SK-N-SH (cell line): Measurements from ENCODE around the gene UBASH3B. TPM values are rescaled to one million over a fixed set of nuclear protein-coding genes. Genes with fewer than 3 reads are reported as not detected.

Experiments
- CTCF ChIA-PET: fragments of 300-600, 350-600 bp; formaldehyde crosslinking; extraction: SDS; loops from one replicate; lab custom pipeline; 2021; lab: Yijun Ruan, JAX
- POLR2A ChIA-PET: fragments of 350-600 bp; sonication (Branson Sonifier 250); formaldehyde crosslinking; extraction: SDS; loops from one replicate; lab custom pipeline; 2020; ENCODE audit warnings: antibody characterized with exemption, inconsistent platforms; lab: Yijun Ruan, JAX
- DNase-seq: peaks from one replicate; pipeline ENCODE4 v3.0.0; 2012
- H2AFZ ChIP-seq: fragments of 200-600 bp; sonication (generic); 2 replicates; pipeline ENCODE4 v1.8.1; 2016; ENCODE audit warnings: antibody characterized with exemption, mild to moderate bottlenecking, low read depth
- H3F3A ChIP-seq: fragments of 200-600 bp; sonication (generic); replicated peaks from 2 replicates; pipeline ENCODE3; 2016; ENCODE audit warnings: antibody characterized with exemption, mild to moderate bottlenecking; ENCODE audit not compliant: insufficient read depth
- H3K27ac ChIP-seq, 2 experiments: fragments of 200-500 bp in 1 of 2; fragments of 200-600 bp in 1 of 2; sonication (Bioruptor generic) in 1 of 2; sonication (generic), shearing (Covaris generic) in 1 of 2; 2 replicates each; pipeline versions ENCODE4 v1.5.1 to v1.6.1; 2014 to 2016; ENCODE audit warnings: low read depth in 2 of 2, inconsistent platforms in 1 of 2, low read length in 1 of 2, mild to moderate bottlenecking in 1 of 2, mixed read lengths in 1 of 2
- H3K27me3 ChIP-seq: fragments of 200-600 bp; sonication (generic), shearing (Covaris generic); 2 replicates; pipeline ENCODE4 v1.6.1; 2016; ENCODE audit warnings: mixed run types; ENCODE audit not compliant: insufficient read depth
- H3K36me3 ChIP-seq, 2 experiments: fragments of 200-500 bp in 1 of 2; fragments of 200-600 bp in 1 of 2; sonication (Bioruptor generic) in 1 of 2; sonication (generic) in 1 of 2; replicated peaks in 1 of 2; 2 replicates each; pipeline versions ENCODE3 to v1.5.1; 2014 to 2016; ENCODE audit warnings: low read length in 1 of 2, mild to moderate bottlenecking in 1 of 2; ENCODE audit not compliant: insufficient read depth in 2 of 2, control insufficient read depth in 1 of 2
- H3K4me1 ChIP-seq, 2 experiments: fragments of 200-500 bp in 1 of 2; fragments of 200-600 bp in 1 of 2; sonication (Bioruptor generic) in 1 of 2; sonication (generic), shearing (Covaris generic) in 1 of 2; 2 replicates each; pipeline versions ENCODE4 v1.5.1 to v1.6.1; 2014 to 2016; ENCODE audit warnings: low read depth in 1 of 2, low read length in 1 of 2, mixed run types in 1 of 2; ENCODE audit not compliant: insufficient read depth in 2 of 2, control insufficient read depth in 1 of 2
- H3K4me2 ChIP-seq: fragments of 200-600 bp; sonication (generic), shearing (Covaris generic); 2 replicates; pipeline ENCODE4 v1.6.1; 2017; ENCODE audit warnings: mixed run types
- H3K4me3 ChIP-seq, 2 experiments: fragments of 200-500 bp in 1 of 2; fragments of 200-600 bp in 1 of 2; sonication (Bioruptor generic) in 1 of 2; sonication (generic), shearing (Covaris generic) in 1 of 2; 2 replicates each; pipeline versions ENCODE4 v1.5.1 to v1.8.1; 2014 to 2016; ENCODE audit warnings: low read depth in 2 of 2, inconsistent platforms in 1 of 2, low read length in 1 of 2, mild to moderate bottlenecking in 1 of 2, mixed read lengths in 1 of 2, moderate library complexity in 1 of 2
- H3K79me2 ChIP-seq: fragments of 200-600 bp; sonication (generic); 2 replicates; pipeline ENCODE4 v1.8.1; 2017; ENCODE audit warnings: mild to moderate bottlenecking; ENCODE audit not compliant: insufficient read depth
- H3K9ac ChIP-seq: fragments of 200-600 bp; sonication (generic); 2 replicates; pipeline ENCODE4 v1.6.1; 2017; ENCODE audit warnings: mixed run types
- H3K9me2 ChIP-seq: fragments of 200-600 bp; sonication (generic); 2 replicates; pipeline ENCODE4 v1.6.1; 2017; ENCODE audit warnings: mixed run types
- H3K9me3 ChIP-seq: fragments of 200-600 bp; sonication (generic); 2 replicates; pipeline ENCODE4 v1.6.1; 2017; ENCODE audit warnings: mixed run types, mild to moderate bottlenecking, moderate library complexity
- H4K20me1 ChIP-seq: fragments of 200-600 bp; sonication (generic); 2 replicates; pipeline ENCODE4 v1.6.1; 2017; ENCODE audit warnings: mild to moderate bottlenecking, mixed run types; ENCODE audit not compliant: insufficient read depth
- CHD2 ChIP-seq: fragments of 150-350 bp; IDR thresholded peaks from 2 replicates; pipeline ENCODE4 v1.6.1; 2018; ENCODE audit warnings: low read length; ENCODE audit not compliant: partially characterized antibody
- EP300 ChIP-seq, 2 experiments: IDR thresholded peaks; 2 replicates each; pipeline versions ENCODE4 v1.4.0 to v1.6.1; 2012; ENCODE audit warnings: borderline replicate concordance in 1 of 2, low read depth in 1 of 2, low read length in 1 of 2
- FOXJ3 ChIP-seq: sonication (generic); formaldehyde crosslinking; IDR thresholded peaks from 2 replicates; pipeline ENCODE4 v1.5.1; 2020; ENCODE audit warnings: mild to moderate bottlenecking, missing genetic modification reagents
- GABPA ChIP-seq: IDR thresholded peaks from 2 replicates; pipeline ENCODE4 v1.4.0; 2012; ENCODE audit warnings: low read depth, mild to moderate bottlenecking
- GATA2 ChIP-seq: sonication (generic); formaldehyde crosslinking; IDR thresholded peaks from 2 replicates; pipeline ENCODE4 v1.5.0; 2020; ENCODE audit warnings: mild to moderate bottlenecking, missing genetic modification reagents
- IRF3 ChIP-seq: fragments of 150-350 bp; IDR thresholded peaks from 2 replicates; pipeline ENCODE4 v1.6.1; 2016; ENCODE audit warnings: mild to moderate bottlenecking, low read depth, low read length
- JUND ChIP-seq: IDR thresholded peaks from 2 replicates; pipeline ENCODE4 v1.4.0; 2012
- MAX ChIP-seq: IDR thresholded peaks from 2 replicates; pipeline ENCODE4 v1.4.0; 2012; ENCODE audit warnings: low read depth
- MXI1 ChIP-seq: IDR thresholded peaks from 2 replicates; pipeline ENCODE4 v1.6.1; 2012; ENCODE audit warnings: mild to moderate bottlenecking, low read depth, low read length, improper control_type of control experiment
- NFIC ChIP-seq: IDR thresholded peaks from 2 replicates; pipeline ENCODE4 v1.4.0; 2012; ENCODE audit warnings: borderline replicate concordance
- PBX3 ChIP-seq: IDR thresholded peaks from 2 replicates; pipeline ENCODE4; 2012
- POLR2AphosphoS5 ChIP-seq: IDR thresholded peaks from 2 replicates; pipeline ENCODE4 v1.6.1; 2012; ENCODE audit warnings: low read depth, low read length
- RCOR1 ChIP-seq: fragments of 150-350 bp; IDR thresholded peaks from 2 replicates; pipeline ENCODE4 v1.6.1; 2017; ENCODE audit warnings: antibody characterized with exemption, low read length
- RFX5 ChIP-seq: IDR thresholded peaks from 2 replicates; pipeline ENCODE4 v1.6.1; 2012; ENCODE audit warnings: mild to moderate bottlenecking, improper control_type of control experiment, low read length
- RXRA ChIP-seq: IDR thresholded peaks from 2 replicates; pipeline ENCODE4 v1.4.0; 2012; ENCODE audit warnings: low read depth, mild to moderate bottlenecking, borderline replicate concordance
- SIN3A ChIP-seq: IDR thresholded peaks from 2 replicates; pipeline ENCODE4 v1.6.1; 2012; ENCODE audit warnings: low read depth, mild to moderate bottlenecking, low read length, moderate library complexity, borderline replicate concordance
- TCF12 ChIP-seq: IDR thresholded peaks from 2 replicates; pipeline ENCODE4 v1.4.0; 2012
- YY1 ChIP-seq: IDR thresholded peaks from 2 replicates; pipeline ENCODE4 v1.4.0; 2012; ENCODE audit warnings: low read depth, mild to moderate bottlenecking
- WGBS: methylation state at CpG from one replicate; pipeline ENCODE4 v1.1.6; 2017; ENCODE audit warnings: low lambda C conversion rate; 5-methylcytosine and 5-hydroxymethylcytosine counted together
- polyA plus RNA-seq, 3 experiments: library from polyadenylated mRNA; depleted of rRNA; stranded (reverse); fragments of >200 nt; gene quantifications; 2 replicates each; pipeline ENCODE4 v1.2.3, GENCODE V29; 2012
- TF ChIP-seq, protein P1 (sequence below): IDR thresholded peaks from 2 replicates; pipeline ENCODE4 v1.4.0; 2012; ENCODE audit warnings: low read depth, borderline replicate concordance
- TF ChIP-seq, protein P2 (sequence below): fragments of 200-600 bp; sonication (generic); IDR thresholded peaks from 2 replicates; pipeline ENCODE4 v1.6.1; 2017; ENCODE audit warnings: antibody characterized with exemption, mild to moderate bottlenecking, moderate library complexity
- TF ChIP-seq, protein P3 (sequence below): fragments of 150-350 bp; IDR thresholded peaks from 2 replicates; pipeline ENCODE4 v1.6.1; 2017; ENCODE audit warnings: antibody characterized with exemption, low read length, low read depth, borderline replicate concordance

UBASH3B gene
- polyA plus RNA-seq, 1 of the 3 experiments (the other 2 are of a cell fraction), result 10.4 TPM

- DNase-seq, result no peak
- Histone ChIP-seq H3K9me3 (peaks cover 6% of the 10 kb centered on the region; the same call in 1 of the 2 replicates), H3K79me2 (peaks cover 96% of the 10 kb centered on the region), H3K9ac (no peak overlapping the region), H3K9me2 (no peaks in the 10 kb centered on the region), H3K4me3 (no peak overlapping the region), H3K36me3 (peaks cover 0 to 10% of the 10 kb centered on the region in 2 experiments), H3K4me1 (peaks cover 0 to 3% of the 10 kb centered on the region in 2 experiments; a peak in 1 of 4 replicates), H3K27me3 (no peaks in the 10 kb centered on the region), H4K20me1 (peaks cover 4% of the 10 kb centered on the region; the same call in 1 of the 2 replicates), H3F3A (peaks cover 6% of the 10 kb centered on the region), H2AFZ (no peak overlapping the region), H3K27ac (no peak overlapping the region), H3K4me2 (no peak overlapping the region)
- POLR2A ChIA-PET, result no interaction called here
- CTCF ChIA-PET, result interaction anchor here (0.6 kb wide), 1 partner anchor 1736 kb away, joined by 3 read pairs; no protein-coding TSS in a partner anchor
- TF ChIP-seq RFX5 (no peak), GABPA (no peak), SIN3A (no peak), MXI1 (no peak)
These were observed 11.2 kb downstream of the UBASH3B start for GRCh38 chr11:122666743-122667142.

DNA sequence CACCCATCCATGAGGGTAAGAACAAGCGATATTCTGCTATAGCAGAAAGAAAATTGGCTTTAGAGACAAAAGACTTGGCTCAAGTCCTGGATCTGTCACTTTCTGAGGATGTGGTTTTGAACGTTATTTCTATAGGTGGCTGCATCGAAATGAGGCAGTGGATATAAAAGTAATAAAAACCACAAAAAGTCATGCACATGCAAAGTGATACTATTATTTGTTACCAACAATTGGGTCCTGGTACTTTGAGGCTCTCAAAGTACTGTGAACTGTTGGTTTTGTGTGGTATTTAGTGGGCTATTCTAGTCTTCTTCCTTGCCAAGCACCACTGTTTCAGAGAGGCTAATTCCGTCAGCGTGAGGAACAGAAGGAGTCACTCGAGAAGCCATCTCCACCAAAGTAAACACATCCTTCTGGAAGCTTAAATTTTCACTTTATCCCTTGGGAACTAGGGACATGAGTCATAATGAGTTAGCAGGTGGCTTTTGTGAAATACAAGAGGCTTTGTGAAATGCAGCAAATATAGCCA lies 13.1 kb downstream of the UBASH3B start:
- H3K27ac ChIP-seq, result no peak overlapping the region
- POLR2A ChIA-PET, result no interaction called here
- no peak overlapping the region for H3K4me2 ChIP-seq
- CTCF ChIA-PET, result interaction anchor here (1.0 kb wide), 1 partner anchor 12 kb away, joined by 3 read pairs; no protein-coding TSS in a partner anchor
- peaks cover 6% of the 10 kb centered on the region for H3F3A ChIP-seq
- peaks cover 4% of the 10 kb centered on the region; the same call in 1 of the 2 replicates for H4K20me1 ChIP-seq
- no peak for DNase-seq
- H3K4me3 ChIP-seq, result no peak overlapping the region
- no peaks in the 10 kb centered on the region for H3K9me2 ChIP-seq
- no peaks in the 10 kb centered on the region for H3K27me3 ChIP-seq
- H3K36me3 ChIP-seq, result peaks cover 0 to 15% of the 10 kb centered on the region in 2 experiments
- peaks cover 6% of the 10 kb centered on the region; the same call in 1 of the 2 replicates for H3K9me3 ChIP-seq
- no peak for TF ChIP-seq MAX
- TF ChIP-seq, protein P1, sequence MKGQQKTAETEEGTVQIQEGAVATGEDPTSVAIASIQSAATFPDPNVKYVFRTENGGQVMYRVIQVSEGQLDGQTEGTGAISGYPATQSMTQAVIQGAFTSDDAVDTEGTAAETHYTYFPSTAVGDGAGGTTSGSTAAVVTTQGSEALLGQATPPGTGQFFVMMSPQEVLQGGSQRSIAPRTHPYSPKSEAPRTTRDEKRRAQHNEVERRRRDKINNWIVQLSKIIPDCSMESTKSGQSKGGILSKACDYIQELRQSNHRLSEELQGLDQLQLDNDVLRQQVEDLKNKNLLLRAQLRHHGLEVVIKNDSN, result no peak
- TF ChIP-seq RXRA, result no peak
- TF ChIP-seq CHD2, result no peak
- TF ChIP-seq IRF3, result no peak
- TF ChIP-seq JUND, result no peak
- no peak for TF ChIP-seq YY1
- no peak for TF ChIP-seq FOXJ3 (CRISPR knock-in tag)
- TF ChIP-seq NFIC, result no peak
- TF ChIP-seq, protein P2, sequence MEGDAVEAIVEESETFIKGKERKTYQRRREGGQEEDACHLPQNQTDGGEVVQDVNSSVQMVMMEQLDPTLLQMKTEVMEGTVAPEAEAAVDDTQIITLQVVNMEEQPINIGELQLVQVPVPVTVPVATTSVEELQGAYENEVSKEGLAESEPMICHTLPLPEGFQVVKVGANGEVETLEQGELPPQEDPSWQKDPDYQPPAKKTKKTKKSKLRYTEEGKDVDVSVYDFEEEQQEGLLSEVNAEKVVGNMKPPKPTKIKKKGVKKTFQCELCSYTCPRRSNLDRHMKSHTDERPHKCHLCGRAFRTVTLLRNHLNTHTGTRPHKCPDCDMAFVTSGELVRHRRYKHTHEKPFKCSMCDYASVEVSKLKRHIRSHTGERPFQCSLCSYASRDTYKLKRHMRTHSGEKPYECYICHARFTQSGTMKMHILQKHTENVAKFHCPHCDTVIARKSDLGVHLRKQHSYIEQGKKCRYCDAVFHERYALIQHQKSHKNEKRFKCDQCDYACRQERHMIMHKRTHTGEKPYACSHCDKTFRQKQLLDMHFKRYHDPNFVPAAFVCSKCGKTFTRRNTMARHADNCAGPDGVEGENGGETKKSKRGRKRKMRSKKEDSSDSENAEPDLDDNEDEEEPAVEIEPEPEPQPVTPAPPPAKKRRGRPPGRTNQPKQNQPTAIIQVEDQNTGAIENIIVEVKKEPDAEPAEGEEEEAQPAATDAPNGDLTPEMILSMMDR, result no peak
- TF ChIP-seq RCOR1, result no peak
- no peak for TF ChIP-seq PBX3
- TF ChIP-seq TCF12, result no peak
- no peak for TF ChIP-seq POLR2AphosphoS5
- no peak for TF ChIP-seq EP300 (IDR thresholded peaks at IDR 0.05; ENCODE audit: borderline replicate concordance in 1 of 2, low read depth in 1 of 2, low read length in 1 of 2)
- no peak for TF ChIP-seq GATA2 (CRISPR knock-in tag)
- TF ChIP-seq MXI1, result no peak
- TF ChIP-seq, protein P3, sequence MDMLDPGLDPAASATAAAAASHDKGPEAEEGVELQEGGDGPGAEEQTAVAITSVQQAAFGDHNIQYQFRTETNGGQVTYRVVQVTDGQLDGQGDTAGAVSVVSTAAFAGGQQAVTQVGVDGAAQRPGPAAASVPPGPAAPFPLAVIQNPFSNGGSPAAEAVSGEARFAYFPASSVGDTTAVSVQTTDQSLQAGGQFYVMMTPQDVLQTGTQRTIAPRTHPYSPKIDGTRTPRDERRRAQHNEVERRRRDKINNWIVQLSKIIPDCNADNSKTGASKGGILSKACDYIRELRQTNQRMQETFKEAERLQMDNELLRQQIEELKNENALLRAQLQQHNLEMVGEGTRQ, result no peak
- no peak overlapping the region for H2AFZ ChIP-seq
- WGBS, result 83% methylated on average over 6 of the region's 6 CpGs
- H3K9ac ChIP-seq, result no peak overlapping the region
- peaks cover 0 to 3% of the 10 kb centered on the region in 2 experiments; a peak in 1 of 4 replicates for H3K4me1 ChIP-seq
- H3K79me2 ChIP-seq, result peaks cover 92% of the 10 kb centered on the region
